ENCODE data around the gene DENND1A.
"Not testable (repeated sequence)": the region's sequence is repeated elsewhere in the genome, so short reads cannot be mapped to it uniquely, and the experiment has no call there.

The DENND1A gene

DNA sequence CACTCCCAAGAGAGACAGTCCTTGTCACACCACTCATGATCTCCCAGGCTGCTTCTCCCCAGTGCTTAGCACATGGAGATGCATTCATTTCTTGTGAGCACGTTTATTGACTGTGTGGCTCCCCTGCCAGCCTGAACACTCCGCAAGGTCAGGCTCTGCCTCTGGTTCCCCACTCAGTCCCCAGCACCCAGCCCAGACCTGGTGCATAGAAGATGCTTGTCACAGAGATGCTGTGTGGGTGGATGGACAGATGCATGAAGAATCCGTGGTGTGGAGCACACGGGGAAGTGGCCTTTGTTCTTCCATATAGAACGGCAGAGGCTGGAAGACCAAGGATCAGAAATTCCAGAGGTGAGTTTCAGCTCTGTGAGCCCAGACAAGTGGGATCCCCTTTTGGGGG is 587.7 kb downstream of the DENND1A start:
- DNase-seq (ENCODE audit: low read depth, low spot score) = no peak

DNA sequence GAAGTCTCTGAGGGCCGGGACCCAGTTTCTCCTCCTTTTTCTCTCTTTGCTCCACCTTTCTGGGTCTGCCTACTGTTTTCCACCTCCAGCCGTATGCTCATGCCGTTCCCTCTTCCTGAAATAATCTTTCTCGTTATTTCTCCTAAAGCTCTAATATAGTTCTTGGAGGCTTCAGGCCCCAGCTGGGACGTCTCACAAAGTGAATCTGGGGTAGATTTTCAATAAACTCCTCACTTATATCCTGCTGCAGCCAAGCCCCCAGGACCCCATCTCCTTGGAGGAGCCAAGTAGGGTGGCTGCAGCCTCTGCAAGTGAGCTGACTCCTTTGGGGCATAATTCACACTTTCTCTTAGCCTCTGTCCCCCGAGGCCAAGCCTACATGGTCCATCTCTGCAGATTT is 588.1 kb downstream of the DENND1A start:
- DNase-seq (ENCODE audit: low read depth, low spot score) = no peak

DNA sequence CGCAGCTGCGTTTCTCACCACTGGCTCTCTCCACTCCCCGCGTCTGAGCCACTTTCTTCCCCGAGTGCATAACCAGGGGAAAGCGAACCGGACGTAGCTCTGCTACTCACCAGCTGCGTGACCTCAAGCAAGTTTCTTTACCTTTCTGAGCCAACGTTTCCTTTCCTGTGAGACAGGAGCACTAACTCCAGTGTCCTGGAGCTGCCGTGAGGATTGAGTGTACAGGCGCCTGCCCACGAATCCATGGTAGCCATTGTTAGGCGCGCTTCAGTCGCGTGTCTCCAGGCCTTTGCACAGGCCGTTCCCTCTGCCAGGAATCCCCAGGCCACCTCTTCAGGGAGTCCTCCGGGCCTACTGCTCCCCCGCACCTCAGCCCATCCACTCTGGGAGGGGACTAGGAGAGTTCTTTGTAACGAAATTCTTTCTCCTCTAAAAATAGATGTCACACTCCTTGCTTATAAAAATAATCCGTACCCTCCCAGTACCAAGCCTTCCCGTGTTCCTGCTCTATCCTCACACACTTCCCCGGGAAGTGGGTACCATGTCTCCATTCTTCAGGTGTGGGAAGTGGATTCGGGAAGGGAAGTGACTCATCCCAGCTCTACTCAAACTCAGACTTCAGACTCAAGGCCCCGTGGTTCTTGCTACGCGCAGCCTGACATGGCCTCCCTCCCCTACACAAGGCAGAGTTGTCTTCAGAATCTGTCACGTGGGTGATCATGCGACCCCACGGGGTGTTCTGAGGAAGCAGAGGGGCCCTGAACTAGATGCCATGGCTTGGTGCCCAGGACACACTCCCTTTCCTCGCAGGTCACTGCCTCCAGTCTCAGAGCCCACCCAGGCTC is 590.0 kb downstream of the DENND1A start:
- no peak for DNase-seq (ENCODE audit: low read depth, low spot score)

DNA sequence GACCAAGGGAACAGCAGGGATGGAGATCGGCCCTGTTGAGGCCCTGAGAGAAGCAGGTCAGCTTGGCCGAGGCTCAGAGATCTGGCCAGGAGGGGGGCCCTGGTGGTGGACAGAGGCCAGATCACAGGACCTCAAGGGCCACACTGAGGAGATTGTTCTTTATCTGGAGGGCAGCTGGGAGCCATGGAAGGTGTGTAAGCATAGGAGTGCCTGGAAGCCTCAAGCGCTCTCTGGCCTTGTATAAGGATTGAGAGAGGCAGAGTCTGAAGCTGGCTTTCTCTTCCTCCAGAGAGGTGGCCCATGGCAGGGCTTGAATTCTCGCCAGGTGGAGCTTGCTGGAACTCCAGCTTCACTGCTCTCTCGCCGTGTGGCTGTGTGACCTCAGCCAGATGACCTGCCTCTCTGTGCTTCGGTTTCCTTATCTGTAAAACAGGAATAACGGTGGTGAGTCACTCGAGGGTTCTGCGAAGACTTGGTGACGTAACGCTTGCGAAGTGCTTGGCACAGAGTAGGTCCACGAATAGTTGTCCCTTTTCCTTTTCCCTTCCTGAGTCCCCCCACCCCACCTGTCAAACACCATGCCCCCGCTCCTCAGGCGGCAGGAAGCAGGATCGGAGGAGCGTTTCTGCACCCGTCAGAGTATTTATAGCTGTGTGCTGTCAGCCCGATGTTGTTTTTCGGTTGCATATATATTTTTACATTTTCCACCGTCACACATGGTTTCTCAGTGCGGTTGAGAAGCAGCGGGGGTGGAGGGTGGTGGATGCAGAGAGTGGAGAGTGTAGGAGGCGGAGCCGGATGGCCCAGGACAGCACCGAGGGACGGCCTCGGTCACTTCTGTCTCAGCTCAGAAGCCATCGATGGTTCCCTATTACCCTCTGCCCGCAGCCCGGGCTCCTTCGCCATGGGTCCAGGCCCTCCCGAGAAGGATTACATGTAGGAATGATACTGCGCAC is 590.9 kb downstream of the DENND1A start:
- DNase-seq (ENCODE audit: low read depth, low spot score) = no peak

DNA sequence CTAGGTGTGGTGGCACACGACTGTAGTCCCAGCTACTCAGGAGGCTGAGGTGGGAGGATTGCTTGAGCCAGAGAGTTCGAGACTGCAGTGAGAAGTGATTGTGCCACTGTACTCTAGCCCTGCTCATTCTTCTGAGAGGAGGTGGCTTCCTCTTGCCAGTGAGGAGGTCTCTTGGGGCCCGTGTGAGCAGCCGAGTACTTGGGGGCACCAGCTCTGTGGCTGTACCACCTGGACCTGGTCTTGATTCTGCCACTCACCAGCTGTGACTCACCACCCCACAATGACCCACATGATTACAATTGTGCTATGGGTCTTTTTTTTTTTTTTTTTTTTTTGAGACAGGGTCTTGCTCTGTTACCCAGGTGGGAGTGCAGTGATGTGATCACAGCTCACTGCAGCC is 592.0 kb downstream of the DENND1A start:
- DNase-seq (ENCODE audit: low read depth, low spot score) = no peak

DNA sequence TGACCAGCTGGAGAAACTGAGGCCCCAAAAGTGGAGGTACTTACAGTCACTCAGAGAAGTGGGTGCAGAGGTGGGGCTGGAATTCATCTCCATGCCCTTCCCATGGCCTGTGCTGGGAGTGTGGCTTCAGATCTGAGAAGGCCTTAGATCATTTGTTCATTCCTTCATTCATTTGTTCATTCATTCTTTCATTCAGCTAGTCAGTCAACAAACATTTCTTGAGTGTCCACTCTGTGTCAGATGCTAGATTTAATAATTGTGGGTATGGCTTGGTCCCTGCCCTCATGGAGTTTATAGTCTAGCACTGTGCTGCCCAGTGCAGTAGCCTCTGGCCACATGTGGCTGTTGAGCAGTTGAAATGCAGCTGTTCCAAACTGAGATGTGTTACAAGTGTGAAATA is 593.0 kb downstream of the DENND1A start:
- no peak for DNase-seq (ENCODE audit: low read depth, low spot score)

DNA sequence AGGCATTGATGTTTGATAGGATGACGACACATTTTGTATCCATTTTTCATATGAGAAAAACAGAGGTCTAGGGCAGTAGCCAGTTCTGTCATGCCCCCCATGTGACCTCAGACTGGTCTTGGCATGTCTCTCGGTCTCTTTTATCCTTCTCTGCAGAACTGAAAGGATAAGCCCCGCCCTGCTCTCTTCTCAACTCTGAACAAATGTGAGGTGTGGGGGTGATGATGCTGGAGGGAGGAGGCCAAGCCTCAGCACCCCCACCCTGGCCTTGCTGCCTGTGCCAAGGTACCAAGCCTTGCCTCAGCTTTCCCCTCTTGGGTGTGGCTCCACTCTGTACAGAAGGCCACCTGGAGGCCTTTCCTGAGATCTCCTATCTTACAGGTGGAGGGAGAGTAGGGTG is 593.5 kb downstream of the DENND1A start:
- DNase-seq (ENCODE audit: low read depth, low spot score) = no peak

DNA sequence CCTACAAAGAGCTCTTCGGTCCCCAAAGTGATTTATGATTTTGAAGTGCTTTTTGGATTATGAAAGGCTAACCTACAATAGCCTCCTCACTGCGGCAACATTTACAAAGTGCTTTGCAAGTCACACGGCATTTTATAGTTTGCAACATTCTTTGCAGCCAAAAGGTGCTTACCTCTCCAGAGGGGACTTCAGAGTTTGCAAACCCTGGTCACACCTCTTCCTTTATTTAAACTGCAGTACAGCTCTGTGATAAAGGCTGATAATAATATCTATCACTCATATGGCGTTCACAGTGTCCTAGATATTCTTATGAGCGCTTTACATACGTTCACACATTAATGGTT is 594.0 kb downstream of the DENND1A start:
- DNase-seq (ENCODE audit: low read depth, low spot score) = no peak

DNA sequence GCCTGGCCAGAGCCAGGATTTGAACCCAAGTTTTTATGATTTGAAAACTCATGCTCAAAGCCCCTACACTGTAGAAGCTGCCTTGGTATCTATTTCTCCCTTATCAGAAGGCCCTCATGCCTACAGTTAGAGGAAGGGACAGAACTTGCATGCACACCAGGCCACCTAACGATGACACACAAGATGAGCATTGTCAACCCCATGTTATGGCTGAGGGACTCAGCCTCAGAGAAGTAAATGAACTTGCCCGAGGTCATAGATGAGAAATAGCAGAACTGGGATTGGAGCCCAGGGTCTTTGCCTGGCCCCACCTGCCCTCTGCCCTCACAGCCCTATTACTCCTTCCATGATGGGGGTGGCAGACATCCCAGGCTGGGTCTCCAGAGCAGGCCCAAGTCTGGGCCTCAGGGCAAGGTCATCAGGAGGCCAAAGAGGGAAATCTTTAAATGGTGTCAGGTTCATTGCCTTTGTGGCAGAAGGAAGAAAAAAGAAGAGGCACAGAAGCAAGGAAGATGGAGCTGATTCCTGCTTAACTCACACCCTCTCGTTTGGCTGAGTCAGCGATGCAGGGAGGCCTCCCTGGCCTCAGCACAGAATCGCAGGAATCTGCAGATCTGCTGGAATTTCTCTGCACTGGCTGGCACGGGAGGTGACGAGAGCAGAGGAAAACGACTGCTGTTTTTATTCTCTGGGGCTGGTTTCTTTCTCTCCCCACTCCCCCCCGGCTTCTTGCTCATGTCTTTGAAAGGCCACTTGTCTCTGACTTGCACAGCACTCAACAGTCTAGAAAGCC is 594.5 kb downstream of the DENND1A start:
- peak; percentile 80 for DNase-seq (ENCODE audit: low read depth, low spot score)

DNA sequence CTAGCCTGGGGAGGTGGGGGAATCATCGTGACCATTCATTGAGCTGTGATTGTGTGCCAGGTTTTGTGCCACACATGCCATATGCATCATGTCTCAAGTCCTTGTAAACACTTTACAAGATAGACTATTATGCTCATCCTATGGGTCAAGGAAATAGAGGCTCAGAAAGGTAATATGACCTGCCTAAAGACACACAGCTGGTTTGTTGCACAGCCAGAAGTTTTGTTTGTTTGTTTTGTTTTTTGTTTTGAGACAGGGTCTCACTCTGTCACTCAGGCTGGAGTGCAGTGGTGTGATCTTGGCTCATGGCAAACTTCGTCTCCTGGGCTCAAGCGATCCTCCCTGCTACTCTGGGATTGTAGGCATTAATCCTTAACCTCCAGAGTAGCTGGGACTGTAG is 595.3 kb downstream of the DENND1A start:
- DNase-seq (ENCODE audit: low read depth, low spot score) = no peak

DNA sequence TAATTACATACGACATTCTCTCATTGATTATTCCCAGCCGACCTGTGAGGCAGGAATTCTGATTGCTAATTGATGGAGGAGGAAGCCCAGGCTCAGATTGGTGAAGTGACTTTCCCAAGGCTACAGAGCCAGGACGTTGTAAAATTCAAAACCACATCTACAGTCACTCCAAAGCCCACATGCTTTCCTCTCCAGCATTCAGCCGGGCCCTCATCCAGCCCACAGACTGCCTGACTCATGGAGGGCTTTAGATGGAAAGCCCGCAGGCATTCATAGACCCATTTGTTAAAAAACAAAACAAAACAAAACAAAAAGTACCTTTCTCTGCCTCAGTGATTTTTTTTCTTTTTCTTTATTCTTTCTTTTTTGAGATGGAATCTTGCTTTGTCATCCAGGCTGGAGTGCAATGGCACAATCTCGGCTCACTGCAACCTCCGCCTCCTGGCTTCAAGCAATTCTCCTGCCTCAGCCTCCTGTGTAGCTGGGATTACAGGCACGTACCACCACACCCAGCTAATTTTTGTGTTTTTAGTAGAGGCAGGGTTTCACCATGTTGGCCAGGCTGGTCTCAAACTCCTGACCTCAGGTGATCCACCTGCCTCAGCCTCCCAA is 596.8 kb downstream of the DENND1A start:
- not testable (repeated sequence) for DNase-seq (ENCODE audit: low read depth, low spot score)

DNA sequence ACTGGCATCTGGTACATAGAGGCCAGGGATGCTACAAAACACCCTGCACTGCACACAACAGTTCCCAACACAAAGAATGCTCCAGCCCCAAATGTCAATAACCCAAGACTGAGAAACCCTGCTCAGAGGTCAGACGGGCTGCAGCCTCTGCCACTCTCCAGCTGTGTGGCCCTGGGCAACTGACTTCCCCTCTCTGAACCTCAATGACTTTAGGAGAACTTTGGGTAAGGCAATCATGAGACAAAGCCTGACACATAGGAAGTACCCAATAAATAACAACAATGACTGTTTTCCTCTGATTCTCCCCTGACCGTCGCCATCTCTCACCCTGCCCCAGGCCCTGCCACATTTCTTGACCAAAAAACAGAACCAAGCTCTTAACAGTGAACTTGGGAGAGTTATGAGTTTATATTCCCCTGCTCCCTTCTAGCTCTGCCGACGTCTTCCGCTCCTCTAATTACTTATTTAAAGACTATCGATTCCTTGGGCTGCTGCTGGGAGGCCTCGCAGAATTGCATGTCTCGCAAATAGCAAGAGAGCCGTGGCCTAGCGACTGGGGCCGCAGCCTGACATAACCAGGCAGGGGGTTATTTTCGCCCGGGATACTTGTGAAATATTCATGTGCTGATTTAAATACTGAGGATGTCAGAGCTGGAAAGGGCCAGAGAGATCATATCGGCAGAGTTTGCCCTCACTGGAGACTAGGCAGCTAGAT is 598.4 kb downstream of the DENND1A start:
- no peak for DNase-seq (ENCODE audit: low read depth, low spot score)
